Fibroblast of lung (primary cell): ENCODE measurements around the gene MFSD12.

ENCODE experiments used
- CTCF ChIP-seq, 2 donors: IDR thresholded peaks in 1 of 2; conservative IDR thresholded peaks in 1 of 2; 1 replicate in 1 of 2; 2 replicates in 1 of 2; pipeline ENCODE4 v1.5.1; 2011 to 2012; ENCODE audit warnings: low read length in 2 of 2, control low read depth in 1 of 2, inconsistent platforms in 1 of 2, low read depth in 1 of 2, mild to moderate bottlenecking in 1 of 2
- EZH2 ChIP-seq: IDR thresholded peaks from 2 replicates; pipeline ENCODE4 v1.5.1; 2012; ENCODE audit warnings: low read length, control low read depth, mild to moderate bottlenecking; ENCODE audit errors: missing control alignments

GRCh38 chr19:3533033-3533432 is 24.4 kb downstream of the MFSD12 start:
- TF ChIP-seq CTCF (conservative IDR thresholded peaks at IDR 0.05 in 1 of 2, IDR thresholded peaks at IDR 0.05 in 1 of 2; ENCODE audit: low read depth in 1 of 2, low read length in 2 of 2) (no peak), EZH2 (no peak)
